Measurements from ENCODE around the gene XKR7.
"Not testable (repeated sequence)": the region's sequence is repeated elsewhere in the genome, so short reads cannot be mapped to it uniquely, and the experiment has no call there.

The XKR7 gene

GRCh38 chr20:31967830-31968249, at the start of gene XKR7:
Gene XKR7, plus strand, starts transcription at chr20:31968151. Its CDS starts 25 bp downstream, at chr20:31968176.
- no peak for DNase-seq (ENCODE audit: low read depth in 2 of 2)

GRCh38 chr20:31918466-31919105, 49.4 kb upstream of the XKR7 start:
- no peak for DNase-seq (ENCODE audit: low read depth in 2 of 2)

- no peak for DNase-seq (ENCODE audit: low read depth in 2 of 2)
These were observed 48.4 kb upstream of the XKR7 start for GRCh38 chr20:31919410-31920155.

- no peak for DNase-seq (ENCODE audit: low read depth in 2 of 2)
These were observed 47.6 kb upstream of the XKR7 start for GRCh38 chr20:31920275-31920855.

GRCh38 chr20:31921480-31921879, 46.5 kb upstream of the XKR7 start:
- DNase-seq (ENCODE audit: low read depth in 2 of 2) = not testable (repeated sequence)

- no peak for DNase-seq (ENCODE audit: low read depth in 2 of 2)
These were observed 45.8 kb upstream of the XKR7 start for GRCh38 chr20:31922181-31922580.

GRCh38 chr20:31922588-31922987, 45.4 kb upstream of the XKR7 start:
- no peak for DNase-seq (ENCODE audit: low read depth in 2 of 2)

GRCh38 chr20:31923388-31924331, 44.3 kb upstream of the XKR7 start:
- DNase-seq (ENCODE audit: low read depth in 2 of 2) = peak in 1 of 2 donors; percentile 4

- no peak for DNase-seq (ENCODE audit: low read depth in 2 of 2)
These were observed 43.4 kb upstream of the XKR7 start for GRCh38 chr20:31924561-31924960.

GRCh38 chr20:31925631-31926030, 42.3 kb upstream of the XKR7 start:
- DNase-seq (ENCODE audit: low read depth in 2 of 2) = no peak

- DNase-seq (ENCODE audit: low read depth in 2 of 2) = no peak
These were observed 41.5 kb upstream of the XKR7 start for GRCh38 chr20:31926493-31926892.

- DNase-seq (ENCODE audit: low read depth in 2 of 2) = no peak
These were observed 40.3 kb upstream of the XKR7 start for GRCh38 chr20:31927627-31928159.

- DNase-seq (ENCODE audit: low read depth in 2 of 2) = not testable (repeated sequence)
These were observed 38.3 kb upstream of the XKR7 start for GRCh38 chr20:31929631-31930030.

- DNase-seq (ENCODE audit: low read depth in 2 of 2) = no peak
These were observed 37.2 kb upstream of the XKR7 start for GRCh38 chr20:31930779-31931178.

- DNase-seq (ENCODE audit: low read depth in 2 of 2) = no peak
These were observed 34.3 kb upstream of the XKR7 start for GRCh38 chr20:31933698-31934097.

- no peak for DNase-seq (ENCODE audit: low read depth in 2 of 2)
These were observed 33.5 kb upstream of the XKR7 start for GRCh38 chr20:31934491-31934890.

- no peak for DNase-seq (ENCODE audit: low read depth in 2 of 2)
These were observed 32.8 kb upstream of the XKR7 start for GRCh38 chr20:31934968-31935764.

GRCh38 chr20:31936420-31936819, 31.5 kb upstream of the XKR7 start:
- DNase-seq (ENCODE audit: low read depth in 2 of 2) = no peak

- DNase-seq (ENCODE audit: low read depth in 2 of 2) = no peak
These were observed 30.1 kb upstream of the XKR7 start for GRCh38 chr20:31937820-31938219.

GRCh38 chr20:31939661-31940060, 28.3 kb upstream of the XKR7 start:
- DNase-seq (ENCODE audit: low read depth in 2 of 2) = no peak

- no peak for DNase-seq (ENCODE audit: low read depth in 2 of 2)
These were observed 24.9 kb upstream of the XKR7 start for GRCh38 chr20:31943052-31943471.
